Fibroblast of lung (primary cell): ENCODE data around the gene TENM4. TPM values are rescaled to one million over a fixed set of nuclear protein-coding genes. Genes with fewer than 3 reads are reported as not detected.
A peak's percentile ranks its signal among the peaks of the same experiment; 100 is the strongest.

Experiments used
- DNase-seq, 2 donors: peaks; one replicate each; pipeline versions ENCODE4 v3.0.0 to v3.0.0-alpha.2; 2010; ENCODE audit warnings: low read depth in 2 of 2
- H2AFZ ChIP-seq: 2 replicates; pipeline ENCODE4 v1.5.1; 2012; ENCODE audit warnings: low read length, control low read depth, inconsistent platforms
- H3K27ac ChIP-seq: 2 replicates; pipeline ENCODE4 v1.5.1; 2011; ENCODE audit warnings: low read length, control low read depth; ENCODE audit not compliant: insufficient read depth
- H3K27me3 ChIP-seq: 2 replicates; pipeline ENCODE4 v1.5.1; 2011; ENCODE audit warnings: mild to moderate bottlenecking, low read length; ENCODE audit not compliant: control insufficient read depth, insufficient read depth
- H3K36me3 ChIP-seq: 2 replicates; pipeline ENCODE4 v1.5.1; 2011; ENCODE audit warnings: low read length; ENCODE audit not compliant: control insufficient read depth, insufficient read depth
- H3K4me1 ChIP-seq: 2 replicates; pipeline ENCODE4 v1.5.1; 2011; ENCODE audit warnings: low read length; ENCODE audit not compliant: control insufficient read depth, insufficient read depth; ENCODE audit errors: extremely low read depth
- H3K4me2 ChIP-seq: 2 replicates; pipeline ENCODE4 v1.5.1; 2011; ENCODE audit warnings: low read length, control low read depth; ENCODE audit not compliant: insufficient read depth; ENCODE audit errors: extremely low read depth
- H3K4me3 ChIP-seq, 4 experiments: fragments of 200-600 bp in 1 of 4; sonication (generic) in 1 of 4; replicated peaks in 1 of 4; 2 replicates each; pipeline ENCODE4 v1.5.1; 2011 to 2016; ENCODE audit warnings: low read length in 4 of 4, low read depth in 3 of 4, mild to moderate bottlenecking in 3 of 4, control low read depth in 2 of 4, inconsistent platforms in 1 of 4, mixed read lengths in 1 of 4; ENCODE audit not compliant: insufficient read depth in 1 of 4; ENCODE audit errors: control extremely low read depth in 1 of 4
- H3K79me2 ChIP-seq: 2 replicates; pipeline ENCODE4 v1.5.1; 2012; ENCODE audit warnings: mild to moderate bottlenecking, low read length, inconsistent platforms; ENCODE audit not compliant: control insufficient read depth, insufficient read depth
- H3K9ac ChIP-seq: 2 replicates; pipeline ENCODE4 v1.5.1; 2011; ENCODE audit warnings: mild to moderate bottlenecking, low read length, control low read depth; ENCODE audit not compliant: insufficient read depth
- H3K9me3 ChIP-seq: 2 replicates; pipeline ENCODE4 v1.5.1; 2012; ENCODE audit warnings: low read depth, low read length; ENCODE audit not compliant: control insufficient read depth, insufficient read depth
- H4K20me1 ChIP-seq: 2 replicates; pipeline ENCODE4 v1.5.1; 2011; ENCODE audit warnings: low read length; ENCODE audit not compliant: control insufficient read depth, insufficient read depth; ENCODE audit errors: extremely low read depth
- CTCF ChIP-seq, 2 donors: IDR thresholded peaks in 1 of 2; conservative IDR thresholded peaks in 1 of 2; 1 replicate in 1 of 2; 2 replicates in 1 of 2; pipeline ENCODE4 v1.5.1; 2011 to 2012; ENCODE audit warnings: low read length in 2 of 2, control low read depth in 1 of 2, inconsistent platforms in 1 of 2, low read depth in 1 of 2, mild to moderate bottlenecking in 1 of 2
- EZH2 ChIP-seq: IDR thresholded peaks from 2 replicates; pipeline ENCODE4 v1.5.1; 2012; ENCODE audit warnings: low read length, control low read depth, mild to moderate bottlenecking; ENCODE audit errors: missing control alignments
- polyA plus RNA-seq, 2 donors: library from polyadenylated mRNA; depleted of rRNA in 1 of 2; stranded (reverse) in 1 of 2; unstranded in 1 of 2; fragments of >200 nt; gene quantifications; 2 replicates each; pipeline ENCODE4 v1.2.1, GENCODE V29; 2011 to 2012; ENCODE audit warnings: missing spikeins in 1 of 2
- total RNA-seq: library from RNA; depleted of rRNA; stranded (reverse); fragments of >200 nt; gene quantifications from 2 replicates; pipeline ENCODE4 v1.2.1, GENCODE V29; 2014

Gene TENM4
- total and polyA plus RNA-seq, 2 donors (not counting 1 experiment from before 2014, with no cell fraction given) = 4.6 to 48.4 TPM

- no peak for DNase-seq
- Histone ChIP-seq H3K4me2 (no peak overlapping the region), H3K9ac (no peak overlapping the region), H3K36me3 (no peaks in the 10 kb centered on the region), H2AFZ (no peak overlapping the region), H4K20me1 (no peaks in the 10 kb centered on the region), H3K9me3 (no peaks in the 10 kb centered on the region), H3K27ac (no peak overlapping the region), H3K27me3 (no peaks in the 10 kb centered on the region), H3K79me2 (peaks cover 1% of the 10 kb centered on the region), H3K4me1 (peaks cover 6% of the 10 kb centered on the region), H3K4me3 (no peak overlapping the region)
- TF ChIP-seq EZH2 = no peak
- TF ChIP-seq CTCF (conservative IDR thresholded peaks at IDR 0.05 in 1 of 2, IDR thresholded peaks at IDR 0.05 in 1 of 2; ENCODE audit: low read depth in 1 of 2, low read length in 2 of 2) = no peak
These were observed 19.0 kb downstream of the TENM4 start for GRCh38 chr11:79421820-79422219.

GRCh38 chr11:79419120-79419519, 21.7 kb downstream of the TENM4 start:
- H3K27me3 ChIP-seq = no peaks in the 10 kb centered on the region
- H3K79me2 ChIP-seq = no peaks in the 10 kb centered on the region
- no peak for TF ChIP-seq EZH2
- no peak for TF ChIP-seq CTCF (conservative IDR thresholded peaks at IDR 0.05 in 1 of 2, IDR thresholded peaks at IDR 0.05 in 1 of 2; ENCODE audit: low read depth in 1 of 2, low read length in 2 of 2)
- H2AFZ ChIP-seq = no peak overlapping the region
- no peak overlapping the region for H3K9ac ChIP-seq
- H3K4me2 ChIP-seq = no peak overlapping the region
- H3K4me3 ChIP-seq = no peak overlapping the region
- H3K4me1 ChIP-seq = peaks cover 17% of the 10 kb centered on the region
- no peaks in the 10 kb centered on the region for H4K20me1 ChIP-seq
- no peaks in the 10 kb centered on the region for H3K36me3 ChIP-seq
- no peaks in the 10 kb centered on the region for H3K9me3 ChIP-seq
- peak; percentile 66 to 87 for DNase-seq
- H3K27ac ChIP-seq = no peak overlapping the region

GRCh38 chr11:79418241-79418640, 22.6 kb downstream of the TENM4 start:
- no peak overlapping the region for H2AFZ ChIP-seq
- H3K79me2 ChIP-seq = no peaks in the 10 kb centered on the region
- peaks cover 23% of the 10 kb centered on the region for H3K4me1 ChIP-seq
- no peaks in the 10 kb centered on the region for H3K9me3 ChIP-seq
- no peak overlapping the region for H3K9ac ChIP-seq
- no peak for TF ChIP-seq EZH2
- no peak for TF ChIP-seq CTCF (conservative IDR thresholded peaks at IDR 0.05 in 1 of 2, IDR thresholded peaks at IDR 0.05 in 1 of 2; ENCODE audit: low read depth in 1 of 2, low read length in 2 of 2)
- no peak for DNase-seq
- H3K4me2 ChIP-seq = no peak overlapping the region
- no peaks in the 10 kb centered on the region for H3K36me3 ChIP-seq
- no peak overlapping the region for H3K27ac ChIP-seq
- no peaks in the 10 kb centered on the region for H4K20me1 ChIP-seq
- no peak overlapping the region for H3K4me3 ChIP-seq
- H3K27me3 ChIP-seq = no peaks in the 10 kb centered on the region
